Upper lobe of left lung (tissue), 6 donors: ENCODE measurements around the gene PTPRC. TPM values are rescaled to one million over a fixed set of nuclear protein-coding genes. Genes with fewer than 3 reads are reported as not detected.

ENCODE experiments used
- ATAC-seq, 2 donors: fragments of 200-7000 bp; cut with Tn5 transposase; one replicate each; pipeline ENCODE4 v1.9.1; 2022; ENCODE audit warnings: mild to moderate bottlenecking in 2 of 2, moderate library complexity in 2 of 2; ENCODE audit not compliant: low FRiP score in 2 of 2
- DNase-seq, 2 donors: peaks; one replicate each; pipeline ENCODE4 v3.0.0-alpha.2; 2019 to 2020
- H3K27ac ChIP-seq, 4 donors: fragments of 200-600 bp; sonication (generic); one replicate each; pipeline ENCODE4 v1.5.1; 2016 to 2019
- H3K27me3 ChIP-seq, 4 donors: fragments of 200-600 bp; sonication (generic); one replicate each; pipeline ENCODE4 v1.5.1; 2017 to 2019
- H3K36me3 ChIP-seq, 4 donors: fragments of 200-600 bp; sonication (generic); one replicate each; pipeline ENCODE4 v1.5.1; 2016 to 2019
- H3K4me1 ChIP-seq, 4 donors: fragments of 200-600 bp; sonication (generic); one replicate each; pipeline ENCODE4 v1.5.1; 2018 to 2019
- H3K4me3 ChIP-seq, 4 donors: fragments of 200-600 bp; sonication (generic); one replicate each; pipeline ENCODE4 v1.5.1; 2017 to 2019; ENCODE audit warnings: mild to moderate bottlenecking in 2 of 4, moderate library complexity in 1 of 4
- H3K9me3 ChIP-seq, 4 donors: fragments of 200-600 bp; sonication (generic); one replicate each; pipeline ENCODE4 v1.5.1; 2018 to 2019
- EP300 ChIP-seq, 4 donors: sonication (generic); formaldehyde crosslinking; IDR thresholded peaks; one replicate each; pipeline ENCODE4 v1.5.1; 2017; ENCODE audit warnings: antibody characterized with exemption in 4 of 4, control low read depth in 2 of 4
- POLR2A ChIP-seq, 4 donors: fragments of 450-650 bp; IDR thresholded peaks; one replicate each; pipeline ENCODE4 v1.5.1; 2016 to 2017; ENCODE audit warnings: antibody characterized with exemption in 4 of 4, mild to moderate bottlenecking in 2 of 4
- POLR2AphosphoS5 ChIP-seq, 2 donors: sonication (generic); formaldehyde crosslinking; IDR thresholded peaks; one replicate each; pipeline ENCODE4 v1.5.1; 2017; ENCODE audit warnings: antibody characterized with exemption in 2 of 2
- WGBS, 2 donors: methylation state at CpG; one replicate each; pipeline ENCODE4 v1.1.5; 2017 to 2018; 5-methylcytosine and 5-hydroxymethylcytosine counted together
- total RNA-seq, 6 donors: library from RNA; depleted of rRNA in 4 of 6; stranded (reverse); fragments of >200 nt in 4 of 6; gene quantifications; one replicate each; pipeline versions ENCODE4 v1.1.0 to v1.2.1, GENCODE V29; 2016 to 2021
- TF ChIP-seq, protein P1 (sequence below), 6 experiments: fragments of 450-650 bp in 4 of 6; fragments of 200-600 bp in 2 of 6; sonication (generic) in 2 of 6; IDR thresholded peaks; one replicate each; pipeline ENCODE4 v1.5.1; 2016 to 2019; ENCODE audit warnings: antibody characterized with exemption in 6 of 6
- donor health status: DM: no; HTN: no; CAD: no; lungs with moderate emphysema.
- donor health status: DM: no; HTN: yes; CAD: no; lungs with severe emphysema.

Gene PTPRC
- total RNA-seq, 6 donors from 2014 or later, result 70.2 to 171 (median 101) TPM

DNA sequence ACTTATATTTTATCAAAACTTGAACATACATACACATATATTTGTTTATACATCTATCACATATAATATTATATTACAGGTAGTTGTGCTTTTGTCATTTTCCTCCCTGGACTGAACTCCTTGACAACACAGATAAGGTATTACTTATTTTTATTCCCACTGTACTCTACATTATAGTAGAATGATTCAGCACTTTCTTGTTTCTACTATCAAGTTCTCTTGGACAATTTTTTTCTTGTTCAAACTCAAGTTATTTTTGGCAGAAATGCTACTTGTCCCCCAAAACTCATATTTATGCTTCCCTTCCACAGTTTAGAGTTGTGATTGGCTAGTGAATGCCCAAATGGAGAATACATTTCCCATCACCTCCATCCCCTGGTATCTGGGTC is 10.8 kb upstream of the PTPRC start:
- TF ChIP-seq EP300 (IDR thresholded peaks at IDR 0.05), result no peak
- TF ChIP-seq POLR2AphosphoS5 (IDR thresholded peaks at IDR 0.05), result no peak
- TF ChIP-seq, protein P1, sequence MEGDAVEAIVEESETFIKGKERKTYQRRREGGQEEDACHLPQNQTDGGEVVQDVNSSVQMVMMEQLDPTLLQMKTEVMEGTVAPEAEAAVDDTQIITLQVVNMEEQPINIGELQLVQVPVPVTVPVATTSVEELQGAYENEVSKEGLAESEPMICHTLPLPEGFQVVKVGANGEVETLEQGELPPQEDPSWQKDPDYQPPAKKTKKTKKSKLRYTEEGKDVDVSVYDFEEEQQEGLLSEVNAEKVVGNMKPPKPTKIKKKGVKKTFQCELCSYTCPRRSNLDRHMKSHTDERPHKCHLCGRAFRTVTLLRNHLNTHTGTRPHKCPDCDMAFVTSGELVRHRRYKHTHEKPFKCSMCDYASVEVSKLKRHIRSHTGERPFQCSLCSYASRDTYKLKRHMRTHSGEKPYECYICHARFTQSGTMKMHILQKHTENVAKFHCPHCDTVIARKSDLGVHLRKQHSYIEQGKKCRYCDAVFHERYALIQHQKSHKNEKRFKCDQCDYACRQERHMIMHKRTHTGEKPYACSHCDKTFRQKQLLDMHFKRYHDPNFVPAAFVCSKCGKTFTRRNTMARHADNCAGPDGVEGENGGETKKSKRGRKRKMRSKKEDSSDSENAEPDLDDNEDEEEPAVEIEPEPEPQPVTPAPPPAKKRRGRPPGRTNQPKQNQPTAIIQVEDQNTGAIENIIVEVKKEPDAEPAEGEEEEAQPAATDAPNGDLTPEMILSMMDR (IDR thresholded peaks at IDR 0.05), result no peak

DNA sequence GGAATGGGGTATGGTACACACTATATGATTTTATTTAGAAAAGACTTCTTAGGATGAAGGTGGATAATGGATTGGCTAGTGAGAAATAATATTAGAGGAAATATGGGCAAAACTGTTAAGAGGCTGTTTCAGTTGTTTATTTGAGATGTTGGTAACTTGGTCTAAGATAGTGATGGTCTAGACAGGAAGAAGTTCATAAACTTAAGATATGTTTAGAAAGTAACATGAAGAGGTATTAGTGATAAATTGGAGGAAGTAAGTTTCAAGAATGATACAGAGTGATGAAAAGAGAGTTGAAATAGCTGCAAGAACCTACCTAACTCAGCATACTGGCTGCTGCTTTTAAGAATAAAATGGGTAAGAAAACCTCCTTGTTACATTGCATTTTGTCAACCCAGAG is 9.2 kb upstream of the PTPRC start:
- no peak for ATAC-seq
- TF ChIP-seq, protein P1 (IDR thresholded peaks at IDR 0.05), result no peak
- TF ChIP-seq EP300 (IDR thresholded peaks at IDR 0.05) (no peak), POLR2A (IDR thresholded peaks at IDR 0.05) (no peak), POLR2AphosphoS5 (IDR thresholded peaks at IDR 0.05) (no peak)
- H3K27me3 ChIP-seq, result no peaks in the 10 kb centered on the region

More for the DNA sequence above, 10.8 kb upstream of the PTPRC start:
- DNase-seq (no peak), ATAC-seq (no peak)
- Histone ChIP-seq H3K4me3 (no peak overlapping the region), H3K27ac (no peak overlapping the region), H3K36me3 (no peaks in the 10 kb centered on the region), H3K4me1 (no peaks in the 10 kb centered on the region), H3K9me3 (no peaks in the 10 kb centered on the region), H3K27me3 (no peaks in the 10 kb centered on the region)

DNA sequence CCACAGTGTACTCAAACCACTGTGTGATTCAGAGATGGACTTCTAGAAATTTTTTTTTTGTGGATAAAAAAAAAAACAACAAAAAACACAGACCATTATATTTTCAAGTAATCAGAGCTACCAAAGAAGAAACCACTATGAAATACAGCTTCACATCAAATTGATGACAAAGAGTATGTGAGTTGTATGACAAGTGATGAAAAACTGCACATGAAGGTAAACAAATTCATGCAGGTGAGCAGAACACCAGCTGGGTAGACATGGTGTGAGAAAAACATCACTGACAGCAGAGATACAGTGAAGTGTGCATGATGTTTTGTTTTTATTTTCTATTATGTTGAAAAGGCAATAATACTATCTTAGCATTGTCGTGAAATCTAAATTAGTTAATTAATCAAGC is 8.0 kb upstream of the PTPRC start:
- Histone ChIP-seq H3K4me1 (no peaks in the 10 kb centered on the region), H3K36me3 (no peaks in the 10 kb centered on the region), H3K27me3 (no peaks in the 10 kb centered on the region), H3K27ac (no peak overlapping the region), H3K4me3 (no peak overlapping the region), H3K9me3 (no peaks in the 10 kb centered on the region)
- ATAC-seq, result no peak
- whole genome bisulfite sequencing, 2 donors, result 86 to 100% methylated on average over 1 of the region's 1 CpG
- no peak for DNase-seq
- no peak for TF ChIP-seq POLR2AphosphoS5 (IDR thresholded peaks at IDR 0.05)

More for the DNA sequence above, 9.2 kb upstream of the PTPRC start:
- H3K9me3 ChIP-seq, result no peaks in the 10 kb centered on the region
- no peak overlapping the region for H3K27ac ChIP-seq
- no peak for DNase-seq
- no peak overlapping the region for H3K4me3 ChIP-seq
- H3K4me1 ChIP-seq, result no peaks in the 10 kb centered on the region
- H3K36me3 ChIP-seq, result no peaks in the 10 kb centered on the region

DNA sequence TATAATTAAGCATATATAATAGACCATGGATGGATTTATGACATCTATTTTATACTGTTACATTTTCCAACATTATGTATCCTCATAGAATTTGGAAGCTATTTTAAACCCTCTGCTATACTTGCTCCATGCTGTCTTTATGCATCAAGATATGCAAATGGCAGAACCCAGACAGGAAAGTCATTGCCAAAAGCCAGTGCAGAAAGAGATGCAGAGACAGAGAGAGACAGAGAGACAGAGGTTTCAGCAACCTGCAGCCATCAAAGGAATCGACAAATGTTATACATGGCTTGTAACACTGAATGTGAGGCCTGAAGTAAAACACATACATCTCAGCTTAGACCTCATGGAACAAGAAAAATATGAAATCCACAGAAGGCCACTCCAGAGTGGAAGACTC is 7.5 kb upstream of the PTPRC start:
- H3K9me3 ChIP-seq, result no peaks in the 10 kb centered on the region
- no peak for ATAC-seq
- TF ChIP-seq, protein P1 (IDR thresholded peaks at IDR 0.05), result no peak
- TF ChIP-seq POLR2AphosphoS5 (IDR thresholded peaks at IDR 0.05), result no peak
- TF ChIP-seq POLR2A (IDR thresholded peaks at IDR 0.05), result no peak
- TF ChIP-seq EP300 (IDR thresholded peaks at IDR 0.05), result no peak
- no peaks in the 10 kb centered on the region for H3K27me3 ChIP-seq
- no peak overlapping the region for H3K27ac ChIP-seq
- no peak overlapping the region for H3K4me3 ChIP-seq
- H3K4me1 ChIP-seq, result no peaks in the 10 kb centered on the region
- no peak for DNase-seq
- 87 to 100% methylated on average over 1 of the region's 1 CpG for WGBS, 2 donors
- no peaks in the 10 kb centered on the region for H3K36me3 ChIP-seq

DNA sequence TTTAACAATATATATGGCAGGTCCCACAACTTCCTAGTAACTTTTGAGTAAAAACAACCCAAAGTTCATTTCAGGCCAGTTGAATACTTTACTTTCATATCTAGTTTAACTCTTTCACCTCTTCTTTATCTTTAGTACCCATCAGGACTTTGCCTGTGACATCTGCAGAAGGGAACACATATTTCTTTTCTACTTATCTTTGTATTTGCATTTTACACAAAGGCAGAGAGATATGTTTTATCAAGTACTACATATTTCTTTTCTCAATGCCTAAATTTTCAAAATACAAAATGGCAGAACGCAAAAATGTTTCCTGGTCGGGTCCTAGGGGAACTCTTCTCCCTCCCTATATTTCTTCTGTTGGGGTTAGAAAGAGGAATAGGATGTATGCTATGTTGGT is 6.8 kb upstream of the PTPRC start:
- 81 to 89% methylated on average over 2 of the region's 2 CpGs for WGBS, 2 donors
- ATAC-seq (no peak), DNase-seq (no peak)
- no peaks in the 10 kb centered on the region for H3K36me3 ChIP-seq
- H3K27me3 ChIP-seq, result no peaks in the 10 kb centered on the region
- no peak overlapping the region for H3K4me3 ChIP-seq
- H3K27ac ChIP-seq, result no peak overlapping the region
- H3K4me1 ChIP-seq, result no peaks in the 10 kb centered on the region
- TF ChIP-seq EP300 (IDR thresholded peaks at IDR 0.05) (no peak), POLR2AphosphoS5 (IDR thresholded peaks at IDR 0.05) (no peak), POLR2A (IDR thresholded peaks at IDR 0.05) (no peak)
- TF ChIP-seq, protein P1 (IDR thresholded peaks at IDR 0.05), result no peak
- H3K9me3 ChIP-seq, result no peaks in the 10 kb centered on the region
